NCI-H748 treated with DMSO at 0.1 percent for 48 hours (cell line): Measurements from ENCODE around the gene BAG2.
A peak's percentile ranks its signal among the peaks of the same experiment; 100 is the strongest.

ENCODE experiments used
- DNase-seq: peaks from one replicate; lab custom pipeline; 2025; lab: John Stamatoyannopoulos, UW

BAG2 gene

DNA sequence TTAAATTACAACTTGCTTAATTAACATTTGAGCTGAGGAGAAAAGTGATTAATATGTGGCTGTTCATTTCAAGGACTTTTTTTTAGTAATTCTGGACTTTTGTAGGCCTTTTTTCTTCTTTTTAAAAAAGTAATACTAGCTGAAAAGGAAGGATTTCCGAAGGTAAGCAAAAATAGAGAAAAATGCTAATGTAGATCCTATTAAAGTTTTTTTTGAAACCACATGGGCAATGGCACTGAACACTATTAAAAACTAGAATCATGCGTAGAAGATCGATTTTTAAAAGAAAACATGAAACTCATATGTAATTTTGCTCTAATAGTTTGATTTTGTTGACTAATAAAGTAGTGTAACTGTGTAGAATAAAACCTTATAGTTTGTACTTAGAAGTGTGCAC lies 2.4 kb downstream of the BAG2 start:
- no peak for DNase-seq

DNA sequence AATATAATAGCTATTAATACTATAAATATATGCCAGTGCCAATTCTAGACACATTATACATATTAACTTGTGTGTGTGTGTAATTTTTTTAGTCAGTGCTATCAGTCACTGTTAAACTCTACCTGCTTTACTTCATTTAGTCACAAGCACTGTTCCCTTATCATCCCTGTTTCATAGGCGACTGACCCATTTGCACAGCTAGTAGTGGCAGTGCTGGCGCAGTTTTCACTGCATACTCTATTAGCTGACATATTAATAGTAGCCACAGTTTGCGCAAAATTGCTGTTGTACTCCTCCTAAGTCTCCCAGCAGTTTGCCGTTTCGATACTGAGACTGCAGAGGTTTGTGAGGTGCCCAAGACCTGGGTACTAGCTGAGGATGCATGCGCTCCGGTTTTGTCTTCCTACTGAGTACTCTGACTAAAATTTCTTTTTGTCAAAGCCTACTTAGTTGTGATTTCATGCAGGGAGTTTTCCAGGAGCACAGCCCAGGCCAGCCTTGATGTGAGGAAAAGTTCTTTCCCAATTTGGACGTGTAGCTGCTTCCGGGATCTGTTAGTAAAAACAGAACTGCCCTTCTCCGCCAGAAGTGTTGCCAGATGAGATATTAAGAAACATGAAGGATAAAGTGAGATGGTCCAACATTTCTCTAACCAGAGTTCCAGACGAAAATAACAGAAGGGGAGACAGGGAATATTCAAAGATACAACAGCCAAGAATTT lies 5.6 kb downstream of the BAG2 start:
- no peak for DNase-seq

- DNase-seq = no peak
Observed at GRCh38 chr6:57180596-57180995, 8.5 kb downstream of the BAG2 start.

DNA sequence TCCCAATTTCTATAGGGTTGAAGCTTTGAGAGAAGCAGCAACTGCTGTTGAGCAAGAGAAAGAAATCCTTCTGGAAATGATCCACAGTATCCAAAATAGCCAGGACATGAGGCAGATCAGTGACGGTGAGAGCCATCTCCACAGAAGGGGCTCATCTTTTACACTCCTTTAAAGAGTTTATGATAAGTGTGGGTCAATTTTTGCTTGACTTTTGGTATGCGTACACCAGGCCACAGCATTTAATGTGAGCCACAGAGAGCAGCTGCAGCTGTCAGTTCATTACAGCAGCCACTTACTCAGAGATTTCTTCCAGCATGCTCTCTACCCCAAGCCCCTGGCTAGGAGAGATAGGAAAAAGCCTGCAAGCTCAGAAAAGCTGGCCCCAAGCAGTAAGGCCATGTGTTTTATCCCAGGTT lies 9.9 kb downstream of the BAG2 start:
- DNase-seq = no peak

GRCh38 chr6:57183336-57183735 lies 11.2 kb downstream of the BAG2 start:
- no peak for DNase-seq

GRCh38 chr6:57190140-57190539 lies 18.0 kb downstream of the BAG2 start:
- DNase-seq = no peak

GRCh38 chr6:57193177-57193576 lies 21.1 kb downstream of the BAG2 start:
- no peak for DNase-seq

GRCh38 chr6:57195457-57195856 lies 23.3 kb downstream of the BAG2 start:
- no peak for DNase-seq

DNA sequence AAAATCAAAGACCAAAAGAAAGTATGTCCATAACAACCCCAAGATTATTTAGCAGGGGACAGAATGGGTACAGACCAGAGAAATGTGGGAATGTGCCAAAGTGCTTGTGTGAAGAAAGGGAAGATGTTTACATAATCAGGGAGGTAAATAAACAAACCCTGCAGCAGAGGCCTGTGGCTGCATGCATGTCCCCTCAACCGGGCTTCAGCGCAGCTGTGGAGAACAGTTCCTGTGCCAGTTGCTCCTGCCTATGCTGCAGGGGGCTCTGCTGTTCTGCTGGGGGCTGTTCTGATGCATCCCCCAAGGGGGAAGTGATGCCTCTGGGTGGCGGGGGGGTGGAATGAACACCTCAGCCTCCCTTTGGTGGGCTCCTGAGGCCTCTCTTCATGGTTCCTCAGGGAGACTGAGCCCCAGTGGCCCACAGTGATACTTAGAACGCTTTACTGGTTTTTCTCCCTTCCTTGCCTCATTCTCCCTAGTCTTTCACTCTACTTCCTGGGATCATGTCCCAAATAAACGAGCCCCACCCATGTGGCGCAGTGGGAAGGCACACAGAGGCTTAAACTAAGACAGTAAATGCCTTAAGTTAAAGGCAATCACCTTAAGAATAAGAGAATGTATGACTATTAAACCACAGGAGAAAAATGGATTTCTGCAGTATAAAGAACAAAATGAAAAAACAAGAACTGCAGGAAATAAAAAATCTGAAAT lies 27.0 kb downstream of the BAG2 start:
- no peak for DNase-seq

DNA sequence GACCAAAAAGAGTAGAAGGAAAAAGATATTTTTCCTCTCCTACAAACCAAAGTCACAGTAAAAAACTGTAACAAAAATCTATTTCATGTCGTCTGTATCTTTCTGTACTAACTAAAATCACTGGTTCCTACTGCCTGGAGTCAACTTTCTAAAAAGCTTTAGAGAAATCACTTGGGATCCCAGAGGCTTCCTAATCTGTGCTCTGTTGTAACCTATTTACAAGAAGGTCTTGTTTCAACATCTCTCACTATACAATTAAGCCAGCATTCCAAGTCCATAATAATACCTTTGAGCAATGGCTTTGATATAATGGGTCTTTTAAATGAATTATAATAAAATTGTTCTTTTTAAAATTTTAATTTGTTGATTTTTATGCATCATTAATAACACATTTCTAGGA lies 29.6 kb downstream of the BAG2 start:
- DNase-seq = no peak

GRCh38 chr6:57205550-57206328 lies 33.6 kb downstream of the BAG2 start:
- no peak for DNase-seq

- no peak for DNase-seq
Observed at GRCh38 chr6:57207141-57207540, 35.0 kb downstream of the BAG2 start.

DNA sequence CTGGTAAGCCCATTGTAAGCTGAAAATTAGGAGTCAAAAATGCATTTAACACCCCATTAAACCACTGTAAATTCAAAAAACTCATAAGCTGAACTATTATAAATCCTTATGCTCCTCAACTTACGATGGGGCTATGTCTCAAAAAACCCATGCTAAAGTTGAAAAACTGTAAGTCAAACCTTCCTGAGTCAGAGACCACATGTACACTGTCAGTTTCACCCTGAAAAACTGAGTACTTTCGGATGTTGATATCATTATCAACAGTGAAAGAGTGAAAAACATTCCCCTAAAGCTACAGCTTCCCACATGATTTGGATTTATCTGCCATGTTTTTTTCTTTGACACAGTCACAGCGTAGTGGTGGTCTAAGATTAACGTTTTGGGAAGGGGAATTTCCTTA lies 35.7 kb downstream of the BAG2 start:
- no peak for DNase-seq

GRCh38 chr6:57209030-57209429 lies 36.9 kb downstream of the BAG2 start:
- no peak for DNase-seq

DNA sequence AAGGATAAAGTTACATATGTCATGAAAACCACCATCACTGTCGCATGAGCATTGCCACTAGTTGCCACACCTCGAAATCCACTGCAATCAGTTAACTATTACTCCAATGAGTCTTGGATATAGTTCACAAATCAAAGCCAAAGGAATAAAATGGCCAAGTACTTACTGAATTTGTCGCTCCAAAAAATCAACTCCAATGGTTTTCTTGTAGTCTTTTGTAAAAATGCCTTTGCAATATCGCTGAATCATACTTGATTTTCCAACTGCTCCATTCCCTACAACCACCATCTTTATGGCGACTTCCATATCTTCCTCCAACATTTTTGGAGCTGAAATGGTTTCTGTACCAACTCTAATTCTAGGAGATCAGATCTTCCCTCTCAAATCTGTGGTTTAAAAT lies 37.9 kb downstream of the BAG2 start:
- no peak for DNase-seq

GRCh38 chr6:57215260-57215659 lies 43.1 kb downstream of the BAG2 start:
- DNase-seq = no peak

- no peak for DNase-seq
Observed at GRCh38 chr6:57216235-57217101, 44.3 kb downstream of the BAG2 start.

DNA sequence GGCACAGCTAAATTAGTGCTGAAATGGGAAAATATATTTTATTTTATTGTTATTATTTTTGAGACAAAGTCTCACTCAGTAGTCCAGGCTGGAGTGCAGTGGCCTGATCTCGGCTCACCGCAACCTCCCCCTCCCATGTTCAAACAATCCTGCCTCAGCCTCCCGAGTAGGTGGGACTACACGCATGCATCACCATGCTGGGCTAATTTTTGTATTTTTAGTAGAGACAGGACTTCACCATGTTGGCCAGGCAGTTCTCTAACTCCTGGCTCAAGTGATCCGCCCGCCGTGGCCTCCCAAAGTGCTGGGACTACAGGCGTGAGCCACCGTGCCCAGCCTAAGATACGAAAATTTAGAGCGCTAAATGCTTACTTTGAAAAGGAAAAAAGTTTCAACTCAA lies 45.1 kb downstream of the BAG2 start:
- DNase-seq = no peak

DNA sequence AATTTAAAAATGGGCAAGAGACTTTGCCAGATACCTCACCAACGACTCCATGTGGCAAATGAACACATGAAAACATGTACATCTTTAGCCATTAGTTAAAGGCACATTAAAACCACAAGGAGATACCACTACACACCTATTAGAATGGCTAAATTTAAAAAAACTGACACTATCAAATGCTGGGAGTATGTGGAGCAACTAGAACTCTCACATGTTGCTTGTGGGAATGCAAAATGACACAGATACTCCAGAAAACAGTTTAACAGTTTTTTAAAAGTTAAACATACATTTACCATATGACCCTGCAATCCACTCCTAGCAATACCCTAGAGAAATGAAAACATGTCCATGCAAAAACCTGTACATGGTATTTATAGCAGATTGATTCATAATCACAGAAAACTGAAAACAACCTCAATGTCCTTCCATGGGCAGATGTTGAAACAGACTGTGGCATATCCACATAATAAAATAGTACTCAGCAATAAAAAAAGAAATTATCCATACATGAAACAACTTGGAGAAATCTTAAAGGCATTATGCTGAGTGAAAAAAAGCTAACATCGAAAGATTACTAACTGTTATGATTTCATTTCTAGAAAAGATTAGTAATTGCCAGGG lies 48.1 kb downstream of the BAG2 start:
- no peak for DNase-seq

DNA sequence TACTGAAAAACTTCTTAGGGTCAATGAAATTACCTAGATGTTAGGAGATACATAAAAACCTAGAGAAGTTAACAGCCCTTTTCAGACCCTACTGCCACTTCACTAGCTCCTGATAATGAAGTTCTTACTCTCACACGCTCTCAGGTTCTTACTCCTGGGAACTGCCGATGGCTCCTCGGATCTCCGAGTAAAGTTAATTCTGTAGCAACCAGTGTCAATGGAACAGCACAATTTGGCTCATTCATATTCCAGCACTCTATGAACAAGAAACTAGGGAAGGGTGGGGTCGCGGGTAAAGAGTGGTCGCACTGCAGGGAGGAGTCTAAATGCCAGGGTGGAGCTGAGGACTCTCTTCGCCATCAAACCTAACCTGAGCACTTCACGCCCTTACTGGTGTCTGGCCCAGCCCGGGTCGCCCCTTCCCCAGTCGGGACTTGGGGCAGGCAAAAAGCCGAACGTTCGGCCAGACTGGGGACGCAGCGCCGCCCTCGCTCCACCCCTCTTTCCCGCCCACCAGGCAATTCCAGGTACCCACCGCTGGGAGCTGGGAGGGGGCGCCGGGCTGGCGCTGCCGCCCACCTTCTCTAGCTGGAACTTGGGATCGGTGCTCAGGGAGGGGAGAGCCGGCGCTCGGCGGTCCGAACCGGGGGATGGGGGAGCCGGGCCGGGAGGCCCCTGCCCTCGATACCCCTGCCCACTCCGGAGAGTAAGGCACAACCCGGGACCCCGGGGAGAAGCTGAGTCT lies 49.2 kb downstream of the BAG2 start:
- peak; percentile 70 for DNase-seq
